HUES64 (cell line): ENCODE measurements around the gene OR6B2.
"Not testable (repeated sequence)": the region's sequence is repeated elsewhere in the genome, so short reads cannot be mapped to it uniquely, and the experiment has no call there.

Source experiments
- H3K27ac ChIP-seq: 2 replicates; pipeline ENCODE4 v1.7.0; 2013; ENCODE audit warnings: low read depth, low read length, inconsistent platforms
- H3K27me3 ChIP-seq: 2 replicates; pipeline ENCODE4 v1.6.1; 2013; ENCODE audit warnings: mild to moderate bottlenecking, low read length; ENCODE audit not compliant: insufficient read depth
- H3K36me3 ChIP-seq: 2 replicates; pipeline ENCODE4 v1.6.1; 2013; ENCODE audit warnings: mild to moderate bottlenecking, low read length; ENCODE audit not compliant: insufficient read depth
- H3K4me1 ChIP-seq: 2 replicates; pipeline ENCODE4 v1.6.1; 2013; ENCODE audit warnings: mild to moderate bottlenecking, low read length, moderate library complexity; ENCODE audit not compliant: insufficient read depth
- H3K4me3 ChIP-seq: 2 replicates; pipeline ENCODE4 v1.5.1; 2013; ENCODE audit warnings: mild to moderate bottlenecking, low read length, moderate library complexity
- H3K9ac ChIP-seq: 2 replicates; pipeline ENCODE4 v1.6.1; 2013; ENCODE audit warnings: mild to moderate bottlenecking, low read depth, low read length
- H3K9me3 ChIP-seq: 2 replicates; pipeline ENCODE4 v1.6.1; 2013; ENCODE audit warnings: low read depth, low read length; ENCODE audit not compliant: insufficient read depth
- WGBS: fragments of 150-250, 120-280 bp; methylation state at CpG from one replicate; pipeline ENCODE4 v1.1.7; 2013; ENCODE audit warnings: missing lambda C conversion rate; 5-methylcytosine and 5-hydroxymethylcytosine counted together

Gene OR6B2

GRCh38 chr2:240055177-240055917, 25.1 kb upstream of the OR6B2 start:
- Histone ChIP-seq H3K27me3 (peaks cover 3% of the 10 kb centered on the region; the same call in 1 of the 2 replicates), H3K9me3 (no peaks in the 10 kb centered on the region), H3K27ac (no peak overlapping the region), H3K4me3 (no peak overlapping the region), H3K9ac (no peak overlapping the region), H3K36me3 (no peaks in the 10 kb centered on the region), H3K4me1 (no peaks in the 10 kb centered on the region)
- 77% methylated on average over 13 of the region's 13 CpGs for WGBS

DNA sequence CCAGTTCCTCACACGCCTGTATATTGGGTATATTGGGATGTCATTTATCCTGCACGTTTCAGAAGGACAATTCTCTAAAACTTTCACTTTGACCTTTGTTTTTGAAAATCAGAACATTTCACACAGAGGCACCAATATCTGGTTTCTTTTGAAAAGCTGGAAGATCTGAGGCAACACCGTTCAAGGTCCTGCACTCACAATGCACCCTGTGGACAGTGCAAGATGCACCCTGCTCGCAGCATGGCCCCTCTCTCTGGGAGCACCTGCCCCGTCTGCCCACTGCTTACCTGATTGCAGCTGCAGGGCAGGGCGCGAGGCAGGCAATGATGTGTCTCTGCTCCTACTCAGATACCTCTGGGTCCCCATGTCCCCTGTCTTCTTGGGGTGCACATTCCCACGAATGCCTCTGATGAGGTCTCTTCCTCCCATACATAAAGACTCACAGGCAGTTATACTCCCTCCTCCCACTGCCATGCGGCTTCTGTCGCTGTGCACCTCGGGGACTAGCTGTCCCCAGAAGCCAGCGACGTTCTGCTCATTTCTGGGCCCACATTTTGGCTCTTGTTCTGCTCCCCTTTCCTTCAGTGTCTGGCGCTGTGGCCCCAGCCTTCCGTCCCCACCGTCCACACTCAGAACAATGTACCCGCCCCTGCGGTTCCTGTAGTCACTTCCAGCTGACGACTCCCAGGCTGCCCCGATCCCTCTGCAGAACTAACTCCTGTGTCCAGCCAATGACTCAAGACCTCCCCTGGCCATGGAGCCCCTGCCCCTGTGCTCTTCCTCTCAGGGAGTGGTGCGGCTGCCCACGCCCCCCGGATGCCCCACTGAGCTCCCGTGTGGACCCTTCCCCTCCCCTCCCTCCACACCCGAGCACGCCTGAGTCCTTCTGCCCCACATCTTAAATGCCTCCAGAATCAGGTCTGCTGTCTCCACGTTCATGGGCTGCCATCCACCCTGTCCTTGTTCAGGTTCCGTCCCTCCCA, 23.2 kb upstream of the OR6B2 start, which contains the start of gene OR6B3:
OR6B3 (minus strand) TSS at position 349 of the 983 bp plus-strand sequence.
- peaks cover 4% of the 10 kb centered on the region for H3K27me3 ChIP-seq
- no peaks in the 10 kb centered on the region for H3K4me1 ChIP-seq
- H3K9me3 ChIP-seq = no peaks in the 10 kb centered on the region
- no peaks in the 10 kb centered on the region for H3K36me3 ChIP-seq
- WGBS = 86% methylated on average over 28 of the region's 28 CpGs
- H3K27ac ChIP-seq = no peak within 1 kb of the TSS
- no peak within 1 kb of the TSS for H3K9ac ChIP-seq
- H3K4me3 ChIP-seq = no peak within 1 kb of the TSS

DNA sequence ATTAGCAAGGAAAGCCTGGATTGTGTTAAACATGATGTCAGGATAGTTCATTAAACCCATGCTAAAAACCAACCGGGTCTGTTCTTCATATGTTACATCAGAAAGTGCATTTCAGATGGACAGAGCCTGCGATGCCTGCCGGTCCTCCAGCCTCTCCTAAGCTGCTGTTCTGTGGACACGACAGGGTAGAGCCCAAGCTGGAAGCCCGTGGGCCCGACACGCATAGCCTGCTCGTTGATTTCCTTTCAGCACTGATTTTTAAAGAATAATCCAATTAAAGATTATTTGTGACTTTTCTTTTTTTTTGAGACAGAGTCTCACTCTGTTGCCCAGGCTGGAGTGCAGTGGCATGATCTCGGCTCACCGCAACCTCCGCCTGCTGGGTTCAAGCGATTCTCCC, 22.3 kb upstream of the OR6B2 start:
- no peaks in the 10 kb centered on the region for H3K36me3 ChIP-seq
- no peaks in the 10 kb centered on the region for H3K4me1 ChIP-seq
- H3K27ac ChIP-seq = no peak overlapping the region
- no peaks in the 10 kb centered on the region for H3K9me3 ChIP-seq
- H3K9ac ChIP-seq = no peak overlapping the region
- WGBS = 92% methylated on average over 12 of the region's 12 CpGs
- peaks cover 8% of the 10 kb centered on the region for H3K27me3 ChIP-seq
- H3K4me3 ChIP-seq = no peak overlapping the region

DNA sequence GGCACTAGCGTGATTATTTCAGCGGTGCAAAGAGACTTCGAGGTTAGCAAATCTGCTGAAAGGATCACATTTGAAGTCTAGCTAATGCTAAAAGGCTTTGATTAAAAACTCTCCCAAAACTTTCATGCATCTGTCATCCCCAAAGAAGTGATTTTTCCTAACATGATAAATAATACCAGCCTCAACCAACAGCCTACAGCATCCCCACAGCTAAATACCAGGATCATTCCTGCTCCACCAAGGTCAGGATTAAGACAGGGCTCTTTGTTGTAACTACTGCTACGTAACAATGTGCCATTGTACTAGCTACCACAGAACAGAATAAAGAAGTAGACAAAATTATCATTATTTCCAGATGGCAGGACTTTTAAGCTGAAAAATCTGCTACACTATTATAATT, 21.5 kb upstream of the OR6B2 start:
- H3K27me3 ChIP-seq = peaks cover 8% of the 10 kb centered on the region
- WGBS = 92% methylated on average over 4 of the region's 4 CpGs

GRCh38 chr2:240050278-240050677, 20.0 kb upstream of the OR6B2 start:
- Histone ChIP-seq H3K27me3 (peaks cover 7% of the 10 kb centered on the region), H3K9me3 (no peaks in the 10 kb centered on the region), H3K4me3 (no peak overlapping the region), H3K9ac (no peak overlapping the region), H3K36me3 (no peaks in the 10 kb centered on the region), H3K4me1 (no peaks in the 10 kb centered on the region), H3K27ac (no peak overlapping the region)
- WGBS = 91% methylated on average over 12 of the region's 12 CpGs

More for the DNA sequence above, 21.5 kb upstream of the OR6B2 start:
- Histone ChIP-seq H3K4me3 (no peak overlapping the region), H3K27ac (no peak overlapping the region), H3K9me3 (no peaks in the 10 kb centered on the region), H3K9ac (no peak overlapping the region), H3K36me3 (no peaks in the 10 kb centered on the region), H3K4me1 (no peaks in the 10 kb centered on the region)

- H3K27me3 ChIP-seq = peaks cover 7% of the 10 kb centered on the region
- no peaks in the 10 kb centered on the region for H3K36me3 ChIP-seq
- no peak overlapping the region for H3K9ac ChIP-seq
- no peak overlapping the region for H3K4me3 ChIP-seq
- no peaks in the 10 kb centered on the region for H3K9me3 ChIP-seq
- no peaks in the 10 kb centered on the region for H3K4me1 ChIP-seq
- 91% methylated on average over 8 of the region's 9 CpGs for WGBS
- H3K27ac ChIP-seq = no peak overlapping the region
Measured at GRCh38 chr2:240048237-240048636, 18.0 kb upstream of the OR6B2 start.

DNA sequence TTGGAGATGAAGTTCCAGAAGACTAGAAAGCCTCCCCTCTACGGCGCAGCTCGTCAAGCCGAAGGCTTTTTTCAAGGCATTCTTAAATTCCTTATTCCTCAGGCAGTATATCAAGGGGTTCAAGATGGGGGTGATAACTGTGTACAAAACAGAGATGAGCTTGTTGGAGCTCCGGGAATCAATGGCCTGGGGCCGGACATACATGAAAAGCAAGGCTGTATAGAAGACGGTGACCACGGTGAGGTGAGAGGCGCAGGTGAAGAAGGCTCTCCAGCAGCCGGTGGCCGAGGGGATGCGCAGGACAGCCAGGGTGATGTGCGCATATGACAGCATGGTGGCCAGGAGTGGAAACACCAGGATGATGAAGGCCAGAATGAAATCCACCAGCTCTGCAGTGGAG, 14.9 kb upstream of the OR6B2 start:
- Histone ChIP-seq H3K4me3 (no peak overlapping the region), H3K36me3 (no peaks in the 10 kb centered on the region), H3K27ac (no peak overlapping the region), H3K9ac (no peak overlapping the region), H3K4me1 (no peaks in the 10 kb centered on the region), H3K27me3 (peaks cover 7% of the 10 kb centered on the region), H3K9me3 (no peaks in the 10 kb centered on the region)
- WGBS = 96% methylated on average over 13 of the region's 13 CpGs

GRCh38 chr2:240044096-240044495, 13.9 kb upstream of the OR6B2 start:
- H3K36me3 ChIP-seq, H3K4me1 ChIP-seq, H3K27ac ChIP-seq, H3K9ac ChIP-seq, H3K4me3 ChIP-seq, H3K9me3 ChIP-seq: not testable (repeated sequence)
- 72% methylated on average over 2 of the region's 2 CpGs for WGBS
- peaks cover 11% of the 10 kb centered on the region for H3K27me3 ChIP-seq

DNA sequence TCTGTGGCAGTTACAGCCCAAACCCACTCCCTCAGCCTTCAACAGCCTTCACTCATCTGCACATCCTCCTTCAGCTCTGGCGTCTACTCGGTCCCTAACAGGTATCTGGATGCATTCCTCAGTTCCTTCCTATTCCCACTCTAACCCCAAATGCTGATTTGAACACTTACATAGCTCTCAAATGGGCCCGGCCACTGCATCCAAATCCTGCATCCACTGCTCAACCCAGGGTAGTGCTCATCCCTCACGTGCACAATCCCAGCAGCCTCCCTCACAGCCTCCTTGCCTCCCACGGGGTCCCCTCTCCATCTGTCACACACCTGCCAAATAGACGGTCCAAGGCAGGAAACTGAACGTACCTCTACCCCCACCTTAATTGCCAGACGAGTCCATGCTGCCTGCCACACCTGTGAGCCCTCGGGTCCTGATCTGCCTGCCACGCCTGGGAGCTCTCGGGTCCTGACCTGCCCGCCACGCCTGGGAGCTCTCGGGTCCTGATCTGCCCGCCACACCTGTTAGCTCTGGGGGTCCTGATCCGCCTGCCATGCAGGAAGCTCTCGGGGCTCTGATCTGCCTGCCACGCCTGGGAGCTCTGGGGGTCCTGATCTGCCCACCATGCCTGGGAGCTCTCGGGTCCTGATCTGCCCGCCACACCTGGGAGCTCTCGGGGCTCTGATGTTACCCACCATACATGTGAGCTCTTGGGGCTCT, 13.2 kb upstream of the OR6B2 start:
- no peaks in the 10 kb centered on the region for H3K4me1 ChIP-seq
- no peak overlapping the region for H3K27ac ChIP-seq
- no peaks in the 10 kb centered on the region for H3K9me3 ChIP-seq
- no peak overlapping the region for H3K9ac ChIP-seq
- 87% methylated on average over 21 of the region's 21 CpGs for WGBS
- H3K36me3 ChIP-seq = no peaks in the 10 kb centered on the region
- H3K4me3 ChIP-seq = no peak overlapping the region
- peaks cover 16% of the 10 kb centered on the region for H3K27me3 ChIP-seq

DNA sequence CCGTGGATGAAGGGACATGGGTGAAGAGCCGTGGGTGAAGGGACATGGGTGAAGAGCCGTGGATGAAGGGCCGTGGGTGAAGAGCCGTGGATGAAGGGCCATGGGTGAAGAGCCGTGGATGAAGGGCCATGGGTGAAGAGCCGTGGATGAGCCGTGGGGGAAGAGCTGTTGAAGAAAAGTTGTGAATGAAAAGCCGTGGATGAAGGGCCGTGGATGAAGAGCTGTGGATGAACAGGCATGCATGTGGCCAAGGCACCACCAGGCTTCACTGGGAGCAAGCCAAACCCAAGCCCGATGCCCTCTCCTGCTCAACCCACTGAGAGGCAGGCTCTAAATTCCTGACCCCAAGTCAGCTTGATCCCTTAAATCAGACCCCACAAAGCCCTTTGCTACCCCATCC, 12.5 kb upstream of the OR6B2 start:
- H3K9ac ChIP-seq = no peak overlapping the region
- WGBS = 92% methylated on average over 11 of the region's 11 CpGs
- no peak overlapping the region for H3K27ac ChIP-seq
- no peaks in the 10 kb centered on the region for H3K36me3 ChIP-seq
- peaks cover 16% of the 10 kb centered on the region; the same call in 1 of the 2 replicates for H3K27me3 ChIP-seq
- H3K9me3 ChIP-seq = no peaks in the 10 kb centered on the region
- no peaks in the 10 kb centered on the region for H3K4me1 ChIP-seq
- no peak overlapping the region for H3K4me3 ChIP-seq

- Histone ChIP-seq H3K27ac (no peak overlapping the region), H3K27me3 (peaks cover 30% of the 10 kb centered on the region; the same call in 1 of the 2 replicates), H3K9me3 (no peaks in the 10 kb centered on the region), H3K9ac (no peak overlapping the region), H3K4me1 (no peaks in the 10 kb centered on the region), H3K4me3 (no peak overlapping the region), H3K36me3 (no peaks in the 10 kb centered on the region)
- 87% methylated on average over 6 of the region's 6 CpGs for WGBS
Measured at GRCh38 chr2:240041363-240041762, 11.1 kb upstream of the OR6B2 start.
